Activated B cell treated with CpG ODN at 0.5 μM for 24 hours (primary cell): ENCODE results near the gene C17orf107. TPM values are rescaled to one million over a fixed set of nuclear protein-coding genes. Genes with fewer than 3 reads are reported as not detected.

Experiments used
- ATAC-seq: fragments of 200-7000 bp; cut with Tn5 transposase; one replicate; pipeline ENCODE4 v1.10.0; 2021; ENCODE audit warnings: low read depth, mild to moderate bottlenecking, moderate library complexity
- CTCF ChIA-PET: fragments of 350-600 bp; sonication (Branson Sonifier 250); formaldehyde crosslinking; loops from one replicate; lab custom pipeline; 2021; ENCODE audit warnings: antibody characterized with exemption; lab: Charles Lee
- POLR2A ChIA-PET: fragments of 350-600 bp; sonication (Branson Sonifier 250); formaldehyde crosslinking; loops from one replicate; lab custom pipeline; 2021; ENCODE audit warnings: antibody characterized with exemption; lab: Charles Lee
- DNase-seq: peaks from one replicate; pipeline ENCODE4 v3.0.0; 2022
- H3K27ac Mint-ChIP-seq: one replicate; pipeline ENCODE4 v1.8.0; 2020; ENCODE audit warnings: mixed read lengths
- H3K27me3 Mint-ChIP-seq: one replicate; pipeline ENCODE4 v1.8.0; 2021; ENCODE audit warnings: mixed read lengths
- H3K36me3 Mint-ChIP-seq: one replicate; pipeline ENCODE4 v1.8.0; 2021; ENCODE audit warnings: low read depth, mixed read lengths
- H3K4me1 Mint-ChIP-seq: one replicate; pipeline ENCODE4 v1.8.0; 2021; ENCODE audit warnings: mixed read lengths
- H3K4me3 Mint-ChIP-seq: one replicate; pipeline ENCODE4 v1.8.0; 2020; ENCODE audit warnings: mild to moderate bottlenecking, mixed read lengths
- H3K9me3 Mint-ChIP-seq: one replicate; pipeline ENCODE4 v1.8.0; 2020; ENCODE audit warnings: mixed read lengths
- intact Hi-C: fragments of 100-400 bp; cut with micrococcal nuclease; formaldehyde crosslinking; loops from one replicate; pipeline ENCODE4 v1.15.1; 2024
- total RNA-seq: library from RNA; stranded (reverse); gene quantifications from 2 replicates; pipeline ENCODE4 v1.2.3, GENCODE V29; 2022
- TF ChIP-seq, protein P1 (sequence below): fragments of 200-600 bp; IDR thresholded peaks from one replicate; pipeline ENCODE4 v1.8.0; 2022; ENCODE audit warnings: antibody characterized with exemption, mild to moderate bottlenecking

The C17orf107 gene
- total RNA-seq, 1 donor from 2014 or later, result 1.8 TPM

DNA sequence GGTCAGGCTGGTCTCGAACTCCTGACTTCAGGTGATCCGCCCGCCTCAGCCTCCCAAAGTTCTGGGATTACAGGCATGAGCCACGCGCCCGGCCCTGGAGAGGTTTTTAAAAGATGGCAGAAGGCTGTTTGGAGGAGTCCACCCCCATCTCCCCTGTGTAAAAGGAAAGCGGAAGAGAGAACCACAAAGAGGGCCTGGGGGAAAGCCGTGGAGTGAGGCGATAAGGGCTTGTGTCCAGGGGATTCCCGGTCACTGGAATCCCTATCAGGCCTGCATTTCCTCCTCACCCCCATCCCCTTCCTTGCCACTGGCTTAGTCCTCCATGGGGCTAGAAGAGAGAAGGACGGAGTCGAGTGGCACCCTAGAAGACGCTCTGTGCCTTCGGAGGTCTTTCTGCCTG lies 32.6 kb downstream of the C17orf107 start, which contains the start of gene GP1BA:
GP1BA (plus strand) TSS at position 315 of the 400 bp plus-strand sequence. CDS start 328 bp downstream, outside the sequence.
- peaks cover 7% of the 10 kb centered on the region for H3K36me3 Mint-ChIP-seq
- intact Hi-C loops, result loop anchor here (5.0 kb wide), 1 partner anchor 35 kb away; the partner anchor contains the start of gene SPAG7
- ATAC-seq (peak; percentile 49), DNase-seq (no peak)
- H3K4me3 Mint-ChIP-seq, result peak within 1 kb of the TSS; percentile 24
- TF ChIP-seq, protein P1, sequence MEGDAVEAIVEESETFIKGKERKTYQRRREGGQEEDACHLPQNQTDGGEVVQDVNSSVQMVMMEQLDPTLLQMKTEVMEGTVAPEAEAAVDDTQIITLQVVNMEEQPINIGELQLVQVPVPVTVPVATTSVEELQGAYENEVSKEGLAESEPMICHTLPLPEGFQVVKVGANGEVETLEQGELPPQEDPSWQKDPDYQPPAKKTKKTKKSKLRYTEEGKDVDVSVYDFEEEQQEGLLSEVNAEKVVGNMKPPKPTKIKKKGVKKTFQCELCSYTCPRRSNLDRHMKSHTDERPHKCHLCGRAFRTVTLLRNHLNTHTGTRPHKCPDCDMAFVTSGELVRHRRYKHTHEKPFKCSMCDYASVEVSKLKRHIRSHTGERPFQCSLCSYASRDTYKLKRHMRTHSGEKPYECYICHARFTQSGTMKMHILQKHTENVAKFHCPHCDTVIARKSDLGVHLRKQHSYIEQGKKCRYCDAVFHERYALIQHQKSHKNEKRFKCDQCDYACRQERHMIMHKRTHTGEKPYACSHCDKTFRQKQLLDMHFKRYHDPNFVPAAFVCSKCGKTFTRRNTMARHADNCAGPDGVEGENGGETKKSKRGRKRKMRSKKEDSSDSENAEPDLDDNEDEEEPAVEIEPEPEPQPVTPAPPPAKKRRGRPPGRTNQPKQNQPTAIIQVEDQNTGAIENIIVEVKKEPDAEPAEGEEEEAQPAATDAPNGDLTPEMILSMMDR, result no peak
- no peak within 1 kb of the TSS for H3K27ac Mint-ChIP-seq
- no peaks in the 10 kb centered on the region for H3K9me3 Mint-ChIP-seq
- ChIA-PET POLR2A (interaction anchor here (0.6 to 1.7 kb wide), 7 partner anchors 12 to 104 kb away, joined by 3 to 9 read pairs (median 7); partner anchors contain the start of genes PFN1 and SPAG7), CTCF (no interaction called here)
- H3K27me3 Mint-ChIP-seq, result peaks cover 15% of the 10 kb centered on the region
- H3K4me1 Mint-ChIP-seq, result peaks cover 33% of the 10 kb centered on the region

- CTCF ChIA-PET, result no interaction called here
- intact Hi-C loops, result loop anchor here (5.0 kb wide), 1 partner anchor 35 kb away; the partner anchor contains the start of gene SPAG7
- H3K27ac Mint-ChIP-seq, result no peak overlapping the region
Observed at GRCh38 chr17:4932756-4933155, 33.4 kb downstream of the C17orf107 start.

GRCh38 chr17:4933646-4934045 lies 34.3 kb downstream of the C17orf107 start:
- DNase-seq, result no peak
- H3K27me3 Mint-ChIP-seq, result peaks cover 15% of the 10 kb centered on the region
- no peak for ATAC-seq
- ChIA-PET POLR2A (interaction anchor here (0.6 to 1.2 kb wide), 3 partner anchors 15 to 833 kb away, joined by 4 to 6 read pairs (median 4); partner anchors contain the start of gene PFN1), CTCF (no interaction called here)
- intact Hi-C loops, result loop anchor here (5.0 kb wide), 1 partner anchor 34 kb away; the partner anchor contains the start of gene SPAG7
- peaks cover 22% of the 10 kb centered on the region for H3K36me3 Mint-ChIP-seq
- H3K9me3 Mint-ChIP-seq, result no peaks in the 10 kb centered on the region
- TF ChIP-seq, protein P1, result no peak
- no peak overlapping the region for H3K4me3 Mint-ChIP-seq
- H3K27ac Mint-ChIP-seq, result no peak overlapping the region
- peaks cover 41% of the 10 kb centered on the region for H3K4me1 Mint-ChIP-seq

More at GRCh38 chr17:4932756-4933155, 33.4 kb downstream of the C17orf107 start:
- ATAC-seq (no peak), DNase-seq (no peak)
- H3K4me3 Mint-ChIP-seq, result no peak overlapping the region
- H3K27me3 Mint-ChIP-seq, result peaks cover 15% of the 10 kb centered on the region
- H3K9me3 Mint-ChIP-seq, result no peaks in the 10 kb centered on the region
- POLR2A ChIA-PET, result interaction anchor here (1.1 to 1.7 kb wide), 5 partner anchors 12 to 84 kb away, joined by 3 to 9 read pairs (median 5); partner anchors contain the start of genes C17orf107, PFN1 and SPAG7
- peaks cover 15% of the 10 kb centered on the region for H3K36me3 Mint-ChIP-seq
- TF ChIP-seq, protein P1, result no peak
- peaks cover 35% of the 10 kb centered on the region for H3K4me1 Mint-ChIP-seq

GRCh38 chr17:4934173-4934979 lies 35.0 kb downstream of the C17orf107 start:
- CTCF ChIA-PET, result no interaction called here
- no peak overlapping the region for H3K27ac Mint-ChIP-seq
- no peaks in the 10 kb centered on the region for H3K9me3 Mint-ChIP-seq
- peaks cover 28% of the 10 kb centered on the region for H3K36me3 Mint-ChIP-seq
- DNase-seq (no peak), ATAC-seq (peak; percentile 21)
- no peak overlapping the region for H3K4me3 Mint-ChIP-seq
- intact Hi-C loops, result loop anchor here (5.0 kb wide), 1 partner anchor 33 kb away; the partner anchor contains the start of gene SPAG7
- TF ChIP-seq, protein P1, result no peak
- peaks cover 15% of the 10 kb centered on the region for H3K27me3 Mint-ChIP-seq
- POLR2A ChIA-PET, result interaction anchor here (0.6 to 1.2 kb wide), 3 partner anchors 14 to 834 kb away, joined by 4 to 6 read pairs (median 4); partner anchors contain the start of gene PFN1
- H3K4me1 Mint-ChIP-seq, result peaks cover 48% of the 10 kb centered on the region
